HG02623 (cell line): ENCODE data around the gene CBX7.
A peak's percentile ranks its signal among the peaks of the same experiment; 100 is the strongest.

ENCODE experiments used
- ATAC-seq: cut with Tn5 transposase; IDR thresholded peaks from one replicate; pipeline ENCODE4 v1.9.1; 2021; ENCODE audit warnings: moderate library complexity; ENCODE audit not compliant: unreplicated experiment

The CBX7 gene

DNA sequence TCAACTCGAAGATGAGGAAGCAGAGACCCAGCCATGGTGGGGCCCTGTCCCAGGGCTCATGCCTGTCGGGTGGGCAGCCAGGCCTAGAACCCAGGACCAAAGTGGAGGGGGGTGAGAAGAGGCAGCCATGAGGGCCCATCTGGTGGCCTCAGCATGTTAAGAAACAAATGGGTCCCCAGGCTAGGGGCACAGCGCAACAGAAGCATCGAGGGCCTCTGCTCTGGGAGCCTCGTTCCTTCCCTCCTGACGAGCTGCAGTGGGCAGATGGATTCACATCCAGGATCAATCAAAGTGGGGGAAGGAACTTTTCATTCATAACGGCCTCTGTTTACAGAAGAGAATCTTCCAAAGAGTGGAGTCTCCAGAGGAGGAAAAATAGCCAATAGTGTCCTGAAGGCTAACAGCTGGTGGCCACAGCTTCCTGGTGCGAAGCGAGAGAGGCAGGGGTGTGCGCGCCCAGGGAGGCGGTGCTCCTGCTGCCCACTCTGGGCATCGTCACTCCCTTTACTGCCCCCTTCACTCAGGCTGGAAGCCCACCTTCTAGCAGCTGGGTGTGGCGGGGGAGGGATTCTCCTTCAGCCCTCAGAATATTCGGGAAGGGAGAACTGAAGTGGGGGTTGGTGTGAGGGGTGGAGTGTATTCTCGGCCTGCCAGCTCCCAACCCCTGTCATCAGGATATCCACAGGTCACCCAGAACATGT, 4.3 kb downstream of the CBX7 start:
- no peak for ATAC-seq

DNA sequence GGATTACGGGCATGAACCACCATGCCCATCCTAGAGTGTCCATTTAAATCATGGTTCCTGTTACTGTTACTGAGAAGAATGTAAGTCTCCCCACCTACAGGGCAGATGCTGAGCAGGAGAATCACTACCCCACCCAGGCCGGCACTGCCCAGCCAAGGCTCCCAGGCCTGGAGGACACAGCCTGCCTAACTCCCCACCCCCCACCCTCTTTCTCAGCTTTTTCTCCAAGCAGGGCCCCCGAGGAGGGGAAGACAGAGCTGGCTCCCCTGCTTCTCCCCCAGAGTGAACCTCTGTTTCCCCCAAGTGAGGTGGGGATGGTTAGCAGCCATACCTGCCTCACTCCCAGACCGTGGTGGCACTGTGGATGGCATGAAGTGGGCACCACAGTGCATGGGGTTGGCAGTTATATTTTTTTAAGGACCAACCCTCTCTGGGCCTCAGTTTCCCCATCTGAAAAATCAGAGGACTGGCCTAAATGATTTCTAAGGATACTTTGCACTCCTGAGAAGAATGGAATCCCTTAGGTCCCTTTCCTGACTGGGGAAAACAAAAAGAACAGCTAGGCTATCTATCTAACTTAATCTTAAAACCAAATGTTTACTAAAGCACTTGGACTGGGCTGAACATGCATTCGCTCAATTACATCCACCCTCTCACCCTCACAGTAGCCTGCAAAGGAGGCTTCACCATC, 5.0 kb downstream of the CBX7 start:
- ATAC-seq, result no peak

DNA sequence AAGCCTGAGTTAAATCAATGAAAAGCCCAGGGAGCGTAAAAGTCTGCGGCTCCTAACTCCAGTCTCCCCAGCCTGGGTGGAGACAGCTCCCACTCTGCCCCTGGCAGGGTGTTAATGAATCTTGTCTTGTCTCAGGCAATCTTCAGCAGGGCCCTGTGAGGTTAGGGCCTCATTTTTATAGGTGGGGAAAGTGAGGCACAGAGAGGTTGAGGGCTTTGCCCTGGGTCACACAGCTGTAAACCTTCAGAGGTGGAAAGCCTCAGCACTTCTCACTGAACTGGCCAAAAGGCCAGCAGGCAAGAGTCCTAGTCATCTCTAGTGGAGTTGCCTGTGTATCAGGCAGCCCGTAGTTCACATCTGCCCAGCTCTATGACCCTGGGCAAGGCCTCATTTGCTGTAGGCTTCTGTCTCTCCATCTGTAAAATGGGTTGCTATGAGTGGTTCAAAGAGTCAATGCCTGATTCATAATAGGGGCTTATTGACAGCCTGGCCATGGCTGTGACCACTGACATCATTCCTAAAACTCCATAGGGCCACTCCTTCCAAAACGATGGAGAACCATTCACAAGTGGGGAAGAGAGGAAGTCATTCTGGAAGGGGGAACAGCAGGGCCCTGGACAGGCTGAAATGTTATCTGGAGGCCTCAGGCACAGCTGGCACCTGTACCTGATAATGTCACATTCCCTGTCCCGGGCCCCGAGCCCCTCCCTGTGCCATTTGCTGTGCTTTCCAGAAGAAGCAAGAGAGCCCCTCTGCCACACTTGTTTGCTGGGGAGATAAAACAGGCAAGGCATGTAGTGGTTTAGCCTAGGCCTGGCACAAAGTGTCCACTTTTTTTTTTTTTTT, 6.0 kb downstream of the CBX7 start:
- ATAC-seq, result no peak

DNA sequence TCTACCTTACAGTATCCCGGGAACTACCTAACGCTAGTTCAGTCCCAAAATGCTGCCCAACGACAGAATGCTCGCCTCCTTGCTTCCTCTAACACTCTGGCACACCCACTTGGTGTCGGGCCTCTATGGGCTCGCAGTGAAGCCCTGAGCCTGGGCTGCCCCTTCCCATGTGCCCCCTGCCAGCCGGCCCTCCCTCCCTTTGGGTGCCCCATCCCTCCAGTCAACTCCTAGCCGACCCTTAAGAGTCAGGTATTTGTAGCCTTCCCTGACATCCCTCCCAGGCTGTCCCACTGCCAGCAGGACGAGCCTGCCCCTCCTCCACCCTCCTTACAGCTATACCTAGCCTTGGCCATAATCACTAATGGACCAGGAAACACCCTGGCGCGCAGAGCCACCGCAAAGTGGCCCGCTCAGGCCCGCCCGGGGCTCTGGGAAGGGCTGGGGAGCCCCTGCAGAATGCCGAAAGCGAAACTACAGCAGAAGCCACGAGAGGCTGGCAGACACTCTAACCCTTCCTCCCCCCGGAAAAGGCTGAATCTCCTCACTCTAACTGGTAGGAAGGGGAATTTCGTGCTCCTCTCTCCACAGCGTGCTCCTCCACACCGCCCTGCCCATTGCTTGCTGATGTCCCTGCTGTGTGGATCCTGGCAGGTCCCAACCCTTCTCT, 8.2 kb downstream of the CBX7 start:
- ATAC-seq, result peak; percentile 31

DNA sequence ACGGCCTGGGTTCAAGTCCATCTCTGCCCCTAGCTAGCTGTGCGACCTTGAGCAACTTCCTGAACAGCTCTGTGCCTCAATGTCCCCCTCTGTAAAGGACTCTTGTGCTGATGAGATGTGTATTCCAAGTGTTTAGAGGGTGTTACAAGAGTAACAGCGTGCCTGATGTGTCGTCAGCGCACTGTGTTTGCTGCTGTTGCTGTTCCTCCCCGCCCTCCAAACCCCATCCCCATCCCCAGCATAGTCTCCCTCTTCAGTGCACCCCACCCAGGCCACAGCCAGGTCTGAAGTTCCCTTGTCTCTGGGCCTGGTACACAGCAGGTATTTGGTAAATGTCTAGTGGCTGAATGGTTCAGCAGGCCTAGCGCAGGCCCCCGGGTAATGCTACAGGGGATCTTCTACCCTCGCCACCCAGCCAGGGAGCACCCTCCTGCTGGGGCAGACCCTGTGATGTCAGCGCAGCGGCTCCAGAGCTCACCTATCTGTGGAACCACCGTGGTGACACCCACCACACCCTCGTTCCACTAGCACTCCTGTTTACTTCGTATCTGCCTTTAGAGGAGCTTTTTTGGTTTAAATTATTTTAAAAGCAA, 10.3 kb downstream of the CBX7 start:
- ATAC-seq, result no peak

DNA sequence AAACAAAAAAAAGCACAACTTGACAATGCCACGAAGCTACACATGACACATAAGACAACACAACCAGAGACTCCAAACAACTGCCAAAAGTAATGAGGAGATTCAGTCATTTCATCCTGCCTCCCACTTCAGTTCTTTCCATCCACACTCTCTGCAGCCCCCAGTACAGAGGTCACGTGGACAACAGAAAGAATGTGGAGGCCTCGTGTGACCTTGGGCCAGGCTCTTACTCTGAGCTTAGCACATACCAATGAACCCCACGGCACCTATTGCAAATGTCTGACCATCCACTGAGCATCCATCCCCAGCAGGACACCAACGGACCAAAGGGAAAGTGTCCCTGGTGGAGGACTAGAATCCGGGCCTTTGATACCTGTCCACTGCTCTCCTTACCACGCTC, 12.5 kb downstream of the CBX7 start:
- ATAC-seq, result no peak

DNA sequence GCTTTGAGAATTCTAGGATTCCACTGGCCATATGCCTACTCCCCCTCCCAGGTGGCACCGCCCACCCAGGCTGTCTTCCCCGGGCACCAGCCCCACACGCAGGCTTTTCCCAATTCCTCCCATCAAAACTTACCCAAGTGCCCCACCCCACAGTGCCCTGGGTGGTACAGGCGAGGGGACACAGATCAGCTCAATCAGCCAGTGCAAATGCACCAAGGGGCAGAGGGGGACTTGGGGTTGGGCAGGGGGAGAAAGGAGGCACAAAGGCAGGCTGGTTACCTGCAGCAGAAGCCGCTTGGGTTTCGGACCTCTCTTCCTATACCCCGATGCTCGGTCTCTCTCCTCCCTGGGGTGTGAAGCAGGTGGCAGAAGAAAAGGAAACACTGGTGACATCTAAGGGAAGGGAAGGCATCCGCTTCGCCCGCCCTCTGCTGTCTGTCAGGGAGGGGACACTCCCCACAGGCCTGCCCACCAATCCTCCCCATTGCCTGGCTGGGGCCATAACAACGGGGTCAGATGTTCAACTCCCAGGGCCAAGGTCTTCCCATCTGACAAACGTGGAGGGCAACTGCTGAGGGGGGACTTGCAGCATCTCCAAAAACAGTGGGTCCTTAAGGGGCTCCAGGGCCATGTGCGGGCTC, 14.0 kb downstream of the CBX7 start:
- ATAC-seq, result no peak

DNA sequence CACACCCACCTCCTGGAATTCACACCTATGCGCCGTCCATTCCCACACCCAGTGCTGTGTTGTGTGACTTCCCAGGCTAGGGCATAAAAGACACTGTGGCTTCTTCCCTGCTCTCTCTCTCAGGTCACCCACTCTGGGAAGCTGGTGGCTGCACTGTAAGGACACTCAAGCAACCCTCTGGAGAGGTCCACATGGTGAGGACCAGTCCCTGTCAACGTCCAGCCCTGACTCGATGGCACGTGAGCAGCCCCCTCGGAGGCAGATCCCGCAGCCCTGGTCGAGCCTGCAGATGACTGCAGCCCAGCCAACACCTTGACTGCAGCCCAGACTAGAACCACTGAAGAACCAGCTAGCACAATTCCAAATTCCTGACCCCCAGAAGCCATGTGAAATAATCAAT, 16.2 kb downstream of the CBX7 start:
- ATAC-seq, result no peak

DNA sequence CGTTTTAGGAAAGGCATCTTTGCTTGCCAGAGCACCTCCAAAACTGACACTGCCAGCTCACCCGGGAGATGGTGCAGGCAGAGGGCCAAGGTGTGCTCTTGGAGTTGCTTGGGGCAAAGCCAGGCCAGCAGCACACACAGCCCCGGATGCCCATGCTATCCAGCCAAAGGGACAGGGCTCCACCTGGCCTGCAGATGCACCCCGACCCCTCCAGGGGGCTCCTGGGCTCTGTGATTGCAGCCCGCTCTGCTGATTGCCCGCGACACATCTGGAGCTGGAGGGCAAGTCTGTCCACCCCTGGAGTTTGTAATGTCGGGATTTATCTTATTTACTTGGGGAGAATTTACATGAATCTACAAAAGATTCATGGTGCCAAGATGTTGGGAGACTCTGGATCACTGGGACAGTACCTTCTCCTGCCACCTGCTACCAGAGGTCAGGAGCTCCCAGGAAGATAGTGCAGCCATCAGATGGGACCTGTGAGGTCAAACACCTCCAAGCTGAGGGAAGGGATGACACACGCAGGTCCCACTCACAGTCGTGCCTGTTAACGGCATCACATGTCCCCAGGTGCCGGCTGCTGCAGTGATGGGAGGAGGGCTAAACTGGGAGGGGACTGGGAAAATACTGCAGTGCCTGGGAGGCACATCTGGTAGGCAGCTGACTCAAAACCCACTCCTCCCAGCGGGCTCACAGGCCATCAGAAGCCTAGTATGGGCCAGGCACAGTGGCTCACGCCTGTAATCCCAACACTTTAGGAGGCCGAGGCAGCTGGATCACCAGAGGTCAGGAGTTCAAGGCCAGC, 17.2 kb downstream of the CBX7 start:
- no peak for ATAC-seq

DNA sequence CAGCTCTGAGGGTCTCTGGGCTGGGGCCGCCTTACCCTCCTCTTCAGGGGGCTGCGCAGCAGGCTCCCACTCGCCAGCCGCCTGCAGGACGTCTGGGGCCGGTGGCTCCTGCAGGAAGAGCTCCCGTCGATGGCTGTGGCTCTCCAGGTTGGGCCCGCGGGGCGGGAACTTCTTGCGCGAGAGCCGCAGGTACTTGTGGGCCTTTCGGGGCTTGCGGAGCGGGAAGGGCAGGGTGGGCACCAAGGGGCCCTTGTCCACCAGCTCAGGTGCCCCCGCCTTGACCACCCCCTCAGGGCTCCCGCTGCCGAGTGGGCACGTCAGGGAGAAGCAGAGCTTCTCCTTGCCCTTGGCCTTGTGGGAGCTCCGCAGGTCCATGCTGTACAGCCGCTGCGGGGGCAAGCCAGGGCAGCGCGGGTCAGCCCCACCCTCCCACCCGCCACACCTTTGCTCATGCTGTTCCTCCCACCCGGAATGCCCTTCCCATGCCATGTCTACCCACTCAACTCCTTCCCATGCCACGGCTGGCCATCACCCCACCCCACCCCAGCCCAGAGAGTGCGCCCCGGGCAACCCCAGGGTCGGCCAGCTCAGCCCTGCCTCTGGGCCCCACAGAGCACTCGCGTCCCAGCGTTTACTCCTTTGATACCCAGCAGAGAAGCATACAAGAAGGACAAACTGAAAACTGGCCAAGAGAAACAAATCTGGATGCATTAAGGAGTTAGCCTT, 18.0 kb downstream of the CBX7 start:
- ATAC-seq, result no peak

DNA sequence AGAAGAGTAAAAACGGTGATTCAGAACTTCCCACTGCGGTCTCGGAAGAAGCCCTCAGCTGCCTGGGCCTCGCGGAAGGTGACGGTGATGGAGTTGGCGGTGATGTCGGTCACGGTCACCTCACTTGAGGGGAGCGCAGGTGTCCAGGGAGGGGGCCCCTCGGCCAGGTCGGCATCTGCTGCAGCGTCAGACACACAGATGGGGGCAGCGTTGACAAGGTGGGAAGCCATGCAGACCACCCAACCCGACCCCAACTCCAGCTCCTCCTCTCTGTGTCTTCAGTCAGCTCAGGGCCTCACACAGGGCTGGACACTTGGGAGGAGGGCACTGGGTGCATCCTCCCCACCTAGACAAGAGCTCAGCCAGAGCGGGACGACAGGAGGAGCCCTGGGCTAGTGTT, 18.6 kb downstream of the CBX7 start:
- ATAC-seq, result no peak

DNA sequence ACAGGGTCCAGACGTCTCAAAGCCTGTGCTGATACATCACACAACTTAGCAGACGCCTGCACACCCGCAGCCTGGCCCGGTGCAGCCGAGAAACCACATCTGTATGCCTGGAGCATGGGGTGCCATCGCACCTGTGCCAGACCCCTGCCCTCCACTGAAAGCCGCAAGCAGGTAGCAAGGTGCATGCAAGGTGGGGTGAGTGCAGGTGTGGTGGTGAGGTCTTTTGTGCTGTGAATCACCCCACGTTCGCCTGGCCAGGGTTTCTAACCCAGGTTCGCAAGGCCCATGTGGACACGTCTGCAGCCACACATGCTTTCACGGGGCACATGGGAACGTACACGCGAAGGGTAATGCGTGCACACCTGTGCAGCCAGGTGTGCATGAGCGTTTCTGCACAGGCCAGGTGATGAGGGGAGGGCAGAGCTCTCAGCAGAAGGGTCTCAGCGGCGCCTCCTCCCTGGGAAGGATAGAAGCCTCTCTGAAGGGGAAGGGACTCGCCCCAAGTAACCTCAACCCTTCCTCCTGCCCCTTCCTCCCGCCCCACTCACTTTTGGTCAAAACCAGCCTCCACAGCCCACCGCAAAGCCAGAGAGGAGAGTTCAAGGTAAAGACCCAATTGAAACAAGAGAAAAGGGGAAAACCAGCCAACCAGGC, 19.5 kb downstream of the CBX7 start:
- ATAC-seq, result no peak

DNA sequence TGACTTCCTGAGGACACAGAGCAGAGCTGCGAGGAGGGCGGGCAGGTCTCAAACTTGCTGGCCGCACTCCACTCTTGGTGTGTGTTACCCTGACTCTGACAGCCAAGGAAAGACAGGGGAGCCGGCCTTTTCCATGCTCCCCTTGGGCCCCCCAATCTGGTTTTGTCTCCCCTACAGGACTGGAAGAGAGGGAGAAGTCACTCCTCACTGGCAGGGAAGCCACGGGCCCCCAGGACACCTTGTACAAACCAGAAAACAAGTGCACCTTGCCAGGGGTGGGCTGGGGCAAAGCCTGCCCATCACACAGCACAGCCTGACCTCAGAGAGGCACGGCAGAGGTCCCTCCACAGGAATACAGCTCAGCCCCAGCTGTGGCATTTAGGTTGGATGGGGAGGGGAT, 20.2 kb downstream of the CBX7 start:
- no peak for ATAC-seq

DNA sequence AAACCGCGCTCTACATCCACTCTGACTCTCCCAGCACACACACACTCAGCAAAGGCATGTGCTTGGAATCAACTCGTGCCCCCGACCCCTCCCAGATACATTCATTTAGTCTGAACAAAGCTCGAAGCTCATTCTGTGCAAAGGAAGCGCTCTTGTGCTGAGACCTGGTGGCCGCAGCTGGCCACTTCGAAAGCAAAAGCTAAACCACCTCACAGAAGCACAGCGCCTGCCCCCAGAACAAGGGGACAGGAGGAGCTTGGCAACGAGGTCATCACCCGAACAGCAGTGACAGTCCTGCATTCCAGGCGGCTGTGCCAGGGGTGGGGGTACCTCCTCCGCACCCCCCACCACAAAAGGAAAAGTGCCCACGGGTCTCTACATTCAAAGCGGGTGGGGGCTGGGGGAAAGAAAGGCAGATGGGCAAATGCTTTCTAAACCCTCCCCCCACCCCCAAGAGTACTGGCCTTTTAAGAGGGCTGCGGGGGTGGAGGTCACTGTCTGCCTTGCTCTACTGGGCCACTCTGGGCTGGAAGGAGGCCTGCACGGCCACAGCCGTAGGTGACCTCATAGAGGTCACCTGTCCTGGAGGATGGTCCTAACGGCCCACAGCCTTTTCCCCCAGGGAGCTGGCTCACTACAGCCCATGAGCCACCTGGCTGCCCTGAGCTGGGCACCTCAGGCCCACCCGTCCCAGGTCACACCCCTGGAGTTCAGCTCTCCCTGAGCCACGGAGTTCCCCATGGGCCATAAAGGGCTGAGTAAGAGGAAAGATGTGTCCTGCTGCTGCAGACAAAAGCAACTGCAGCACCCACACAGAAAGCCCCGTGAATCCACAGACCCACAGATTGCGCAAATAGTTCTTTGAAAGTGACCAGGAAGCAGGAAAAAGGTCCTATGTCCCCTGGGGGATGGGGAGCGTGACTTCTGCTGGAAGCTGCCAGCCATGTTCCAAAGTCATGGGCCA, 21.3 kb downstream of the CBX7 start:
- ATAC-seq, result no peak

DNA sequence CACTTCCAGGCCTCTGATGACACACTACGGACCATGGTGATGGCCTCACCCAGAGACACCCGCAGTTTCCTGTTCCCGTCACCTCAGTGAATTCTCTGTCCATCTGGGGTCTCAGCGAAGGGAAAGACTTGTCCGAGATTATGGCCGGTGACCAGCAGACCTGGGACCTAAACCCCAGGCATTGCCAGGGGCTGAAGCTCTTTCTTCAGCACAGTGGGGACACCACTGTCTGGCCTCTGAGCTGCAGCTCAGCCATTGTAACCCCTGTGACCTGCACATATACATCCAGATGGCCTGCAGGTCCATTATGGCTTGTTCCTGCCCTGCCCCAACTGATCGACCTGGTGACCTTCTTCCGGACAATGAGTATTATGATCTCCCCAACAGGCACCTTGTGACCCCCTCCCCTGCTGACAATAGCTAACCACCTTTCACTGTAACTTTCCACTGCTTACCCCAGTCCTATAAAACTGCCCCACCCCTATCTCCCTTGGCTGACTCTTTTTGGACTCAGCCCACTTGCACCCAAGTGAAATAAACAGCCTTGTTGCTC, 22.3 kb downstream of the CBX7 start:
- ATAC-seq, result no peak

DNA sequence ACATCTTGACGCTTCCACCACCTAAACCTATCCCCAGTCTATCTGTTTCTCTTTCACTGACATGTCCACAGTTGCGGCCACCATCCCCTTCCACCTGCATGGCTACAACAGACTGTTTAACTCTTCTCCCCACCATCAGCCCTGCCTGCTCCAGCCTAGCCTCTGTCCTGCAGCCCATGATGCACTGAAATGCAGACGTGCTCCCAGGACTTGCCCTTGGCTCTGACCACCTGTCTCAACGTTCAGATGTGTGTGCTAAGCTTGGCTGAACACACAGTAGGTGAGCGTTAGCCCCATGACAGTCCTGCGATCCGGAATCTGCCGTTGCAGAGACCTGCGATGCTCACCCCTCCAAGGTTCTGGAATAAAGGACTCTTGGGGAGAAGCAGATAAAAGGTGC, 22.7 kb downstream of the CBX7 start:
- ATAC-seq, result no peak

DNA sequence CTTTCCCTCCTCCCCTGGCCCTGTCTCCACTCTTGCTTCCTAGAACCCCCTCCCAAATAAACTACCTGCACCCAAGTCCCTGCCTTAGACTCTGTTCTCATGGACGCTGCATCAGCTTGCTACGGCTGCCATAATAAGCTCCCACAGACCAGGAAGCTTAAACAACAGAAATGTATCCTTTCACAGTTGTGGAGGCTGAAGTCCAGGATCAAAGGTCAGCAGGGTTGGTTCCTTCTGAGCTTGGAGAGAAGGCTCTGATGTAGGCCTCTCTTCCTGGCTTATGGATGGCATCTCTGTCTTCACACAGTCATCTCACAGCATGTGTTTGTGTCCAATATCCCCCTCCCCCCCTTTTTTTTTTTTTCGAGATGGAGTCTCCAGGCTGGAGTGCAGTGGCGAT, 23.4 kb downstream of the CBX7 start:
- no peak for ATAC-seq
